Fibroblast of lung (primary cell): ENCODE results near the gene HRAS. TPM values are rescaled to one million over a fixed set of nuclear protein-coding genes. Genes with fewer than 3 reads are reported as not detected.

Experiments used
- DNase-seq, 2 donors: peaks; one replicate each; pipeline versions ENCODE4 v3.0.0 to v3.0.0-alpha.2; 2010; ENCODE audit warnings: low read depth in 2 of 2
- H2AFZ ChIP-seq: 2 replicates; pipeline ENCODE4 v1.5.1; 2012; ENCODE audit warnings: low read length, control low read depth, inconsistent platforms
- H3K27ac ChIP-seq: 2 replicates; pipeline ENCODE4 v1.5.1; 2011; ENCODE audit warnings: low read length, control low read depth; ENCODE audit not compliant: insufficient read depth
- H3K27me3 ChIP-seq: 2 replicates; pipeline ENCODE4 v1.5.1; 2011; ENCODE audit warnings: mild to moderate bottlenecking, low read length; ENCODE audit not compliant: control insufficient read depth, insufficient read depth
- H3K36me3 ChIP-seq: 2 replicates; pipeline ENCODE4 v1.5.1; 2011; ENCODE audit warnings: low read length; ENCODE audit not compliant: control insufficient read depth, insufficient read depth
- H3K4me1 ChIP-seq: 2 replicates; pipeline ENCODE4 v1.5.1; 2011; ENCODE audit warnings: low read length; ENCODE audit not compliant: control insufficient read depth, insufficient read depth; ENCODE audit errors: extremely low read depth
- H3K4me2 ChIP-seq: 2 replicates; pipeline ENCODE4 v1.5.1; 2011; ENCODE audit warnings: low read length, control low read depth; ENCODE audit not compliant: insufficient read depth; ENCODE audit errors: extremely low read depth
- H3K4me3 ChIP-seq, 4 experiments: fragments of 200-600 bp in 1 of 4; sonication (generic) in 1 of 4; replicated peaks in 1 of 4; 2 replicates each; pipeline ENCODE4 v1.5.1; 2011 to 2016; ENCODE audit warnings: low read length in 4 of 4, low read depth in 3 of 4, mild to moderate bottlenecking in 3 of 4, control low read depth in 2 of 4, inconsistent platforms in 1 of 4, mixed read lengths in 1 of 4; ENCODE audit not compliant: insufficient read depth in 1 of 4; ENCODE audit errors: control extremely low read depth in 1 of 4
- H3K79me2 ChIP-seq: 2 replicates; pipeline ENCODE4 v1.5.1; 2012; ENCODE audit warnings: mild to moderate bottlenecking, low read length, inconsistent platforms; ENCODE audit not compliant: control insufficient read depth, insufficient read depth
- H3K9ac ChIP-seq: 2 replicates; pipeline ENCODE4 v1.5.1; 2011; ENCODE audit warnings: mild to moderate bottlenecking, low read length, control low read depth; ENCODE audit not compliant: insufficient read depth
- H3K9me3 ChIP-seq: 2 replicates; pipeline ENCODE4 v1.5.1; 2012; ENCODE audit warnings: low read depth, low read length; ENCODE audit not compliant: control insufficient read depth, insufficient read depth
- H4K20me1 ChIP-seq: 2 replicates; pipeline ENCODE4 v1.5.1; 2011; ENCODE audit warnings: low read length; ENCODE audit not compliant: control insufficient read depth, insufficient read depth; ENCODE audit errors: extremely low read depth
- CTCF ChIP-seq, 2 donors: IDR thresholded peaks in 1 of 2; conservative IDR thresholded peaks in 1 of 2; 1 replicate in 1 of 2; 2 replicates in 1 of 2; pipeline ENCODE4 v1.5.1; 2011 to 2012; ENCODE audit warnings: low read length in 2 of 2, control low read depth in 1 of 2, inconsistent platforms in 1 of 2, low read depth in 1 of 2, mild to moderate bottlenecking in 1 of 2
- EZH2 ChIP-seq: IDR thresholded peaks from 2 replicates; pipeline ENCODE4 v1.5.1; 2012; ENCODE audit warnings: low read length, control low read depth, mild to moderate bottlenecking; ENCODE audit errors: missing control alignments
- polyA plus RNA-seq, 2 donors: library from polyadenylated mRNA; depleted of rRNA in 1 of 2; stranded (reverse) in 1 of 2; unstranded in 1 of 2; fragments of >200 nt; gene quantifications; 2 replicates each; pipeline ENCODE4 v1.2.1, GENCODE V29; 2011 to 2012; ENCODE audit warnings: missing spikeins in 1 of 2
- total RNA-seq: library from RNA; depleted of rRNA; stranded (reverse); fragments of >200 nt; gene quantifications from 2 replicates; pipeline ENCODE4 v1.2.1, GENCODE V29; 2014

The HRAS gene
- total and polyA plus RNA-seq, 2 donors (not counting 1 experiment from before 2014, with no cell fraction given): 51.7 to 58.5 TPM

- no peaks in the 10 kb centered on the region for H4K20me1 ChIP-seq
- no peak overlapping the region for H3K9ac ChIP-seq
- H3K4me3 ChIP-seq: peak overlapping the region in 1 of 4 experiments; percentile 57
- no peak overlapping the region for H2AFZ ChIP-seq
- H3K27ac ChIP-seq: no peak overlapping the region
- TF ChIP-seq EZH2 (no peak), CTCF (conservative IDR thresholded peaks at IDR 0.05 in 1 of 2, IDR thresholded peaks at IDR 0.05 in 1 of 2; ENCODE audit: low read depth in 1 of 2, low read length in 2 of 2) (no peak)
- H3K4me1 ChIP-seq: peaks cover 4% of the 10 kb centered on the region
- H3K79me2 ChIP-seq: no peaks in the 10 kb centered on the region
- no peaks in the 10 kb centered on the region for H3K36me3 ChIP-seq
- DNase-seq: no peak
- H3K27me3 ChIP-seq: peaks cover 20% of the 10 kb centered on the region
- no peak overlapping the region for H3K4me2 ChIP-seq
- no peaks in the 10 kb centered on the region for H3K9me3 ChIP-seq
Observed at GRCh38 chr11:559712-560304, 24.4 kb upstream of the HRAS start.

GRCh38 chr11:559020-559620, 23.7 kb upstream of the HRAS start:
- Histone ChIP-seq H3K4me1 (peaks cover 4% of the 10 kb centered on the region), H3K36me3 (no peaks in the 10 kb centered on the region), H3K27me3 (peaks cover 27% of the 10 kb centered on the region), H2AFZ (no peak overlapping the region), H3K4me2 (no peak overlapping the region), H4K20me1 (no peaks in the 10 kb centered on the region), H3K9ac (no peak overlapping the region), H3K4me3 (no peak overlapping the region), H3K9me3 (no peaks in the 10 kb centered on the region), H3K79me2 (no peaks in the 10 kb centered on the region), H3K27ac (no peak overlapping the region)
- TF ChIP-seq EZH2: no peak
- TF ChIP-seq CTCF (conservative IDR thresholded peaks at IDR 0.05 in 1 of 2, IDR thresholded peaks at IDR 0.05 in 1 of 2; ENCODE audit: low read depth in 1 of 2, low read length in 2 of 2): no peak
- DNase-seq: no peak

- Histone ChIP-seq H2AFZ (no peak overlapping the region), H3K36me3 (no peaks in the 10 kb centered on the region), H3K4me1 (peaks cover 4% of the 10 kb centered on the region), H3K79me2 (no peaks in the 10 kb centered on the region), H3K4me3 (no peak overlapping the region), H3K4me2 (no peak overlapping the region), H3K9me3 (no peaks in the 10 kb centered on the region), H3K27ac (no peak overlapping the region), H3K9ac (no peak overlapping the region), H4K20me1 (no peaks in the 10 kb centered on the region), H3K27me3 (peaks cover 33% of the 10 kb centered on the region)
- TF ChIP-seq CTCF (conservative IDR thresholded peaks at IDR 0.05 in 1 of 2, IDR thresholded peaks at IDR 0.05 in 1 of 2; ENCODE audit: low read depth in 1 of 2, low read length in 2 of 2): no peak
- no peak for DNase-seq
Observed at GRCh38 chr11:558503-558902, 23.1 kb upstream of the HRAS start.
